Right atrium auricular region (tissue), 2 donors: ENCODE results near the gene PPP1R14B. TPM values are rescaled to one million over a fixed set of nuclear protein-coding genes. Genes with fewer than 3 reads are reported as not detected.

Experiments used
- DNase-seq: peaks from one replicate; pipeline ENCODE4 v3.0.0-alpha.2; 2019; ENCODE audit warnings: low spot score
- H3K27ac ChIP-seq, 2 donors: fragments of 200-600 bp; sonication (generic); 1 replicate in 1 of 2; 2 replicates in 1 of 2; pipeline ENCODE4 v1.5.1; 2016 to 2019
- H3K27me3 ChIP-seq, 2 donors: fragments of 200-600 bp; sonication (generic); one replicate each; pipeline versions ENCODE4 v1.5.1 to v1.6.0; 2017 to 2019
- H3K36me3 ChIP-seq: fragments of 200-600 bp; sonication (generic); one replicate; pipeline ENCODE4 v1.5.1; 2016
- H3K4me1 ChIP-seq, 2 donors: fragments of 200-600 bp; sonication (generic); one replicate each; pipeline versions ENCODE4 v1.5.1 to v1.6.0; 2017 to 2019
- H3K4me3 ChIP-seq, 2 donors: fragments of 200-600 bp; sonication (generic); 1 replicate in 1 of 2; 2 replicates in 1 of 2; pipeline ENCODE4 v1.5.1; 2017 to 2019; ENCODE audit warnings: mild to moderate bottlenecking in 1 of 2, moderate library complexity in 1 of 2
- H3K9me3 ChIP-seq, 2 donors: fragments of 200-600 bp; sonication (generic); one replicate each; pipeline ENCODE4 v1.5.1; 2019
- CTCF ChIP-seq, 2 donors: fragments of 200-600 bp; sonication (generic); IDR thresholded peaks; one replicate each; pipeline ENCODE4 v1.5.1; 2019; ENCODE audit warnings: antibody characterized with exemption in 2 of 2
- total RNA-seq, 2 donors: library from RNA; depleted of rRNA; stranded (reverse); fragments of >200 nt; gene quantifications; one replicate each; pipeline ENCODE4 v1.1.0, GENCODE V29; 2016

Gene PPP1R14B
- total RNA-seq, 2 donors from 2014 or later, result 76.4 to 99.2 TPM

- H3K4me1 ChIP-seq, result peaks cover 0 to 26% of the 10 kb centered on the region in 2 donors
- DNase-seq, result no peak
- peaks cover 26% of the 10 kb centered on the region for H3K36me3 ChIP-seq
These were observed 30.1 kb upstream of the PPP1R14B start for GRCh38 chr11:64276653-64277431.

GRCh38 chr11:64275841-64276240, 29.1 kb upstream of the PPP1R14B start:
- Histone ChIP-seq H3K36me3 (peaks cover 23% of the 10 kb centered on the region), H3K27me3 (no peaks in the 10 kb centered on the region), H3K4me1 (peaks cover 0 to 22% of the 10 kb centered on the region in 2 donors), H3K9me3 (no peaks in the 10 kb centered on the region), H3K27ac (no peak overlapping the region), H3K4me3 (no peak overlapping the region)
- DNase-seq, result no peak
- TF ChIP-seq CTCF (IDR thresholded peaks at IDR 0.05), result no peak

More at GRCh38 chr11:64276653-64277431, 30.1 kb upstream of the PPP1R14B start:
- Histone ChIP-seq H3K27me3 (no peaks in the 10 kb centered on the region), H3K27ac (no peak overlapping the region), H3K9me3 (no peaks in the 10 kb centered on the region), H3K4me3 (no peak overlapping the region)
- no peak for TF ChIP-seq CTCF (IDR thresholded peaks at IDR 0.05)

- no peak for DNase-seq
- no peak overlapping the region for H3K4me3 ChIP-seq
- TF ChIP-seq CTCF (IDR thresholded peaks at IDR 0.05), result no peak
- no peak overlapping the region for H3K27ac ChIP-seq
- H3K27me3 ChIP-seq, result no peaks in the 10 kb centered on the region
- peaks cover 0 to 18% of the 10 kb centered on the region in 2 donors for H3K4me1 ChIP-seq
- H3K36me3 ChIP-seq, result peaks cover 23% of the 10 kb centered on the region
- no peaks in the 10 kb centered on the region for H3K9me3 ChIP-seq
These were observed 28.5 kb upstream of the PPP1R14B start for GRCh38 chr11:64275031-64275800.

GRCh38 chr11:64269540-64270220, 22.9 kb upstream of the PPP1R14B start:
- no peaks in the 10 kb centered on the region for H3K9me3 ChIP-seq
- peak; percentile 99 for DNase-seq
- peak in 1 of 2 donors; percentile 55 for TF ChIP-seq CTCF (IDR thresholded peaks at IDR 0.05)
- H3K4me3 ChIP-seq, result peak overlapping the region; percentile 62 to 72
- no peaks in the 10 kb centered on the region for H3K27me3 ChIP-seq
- H3K36me3 ChIP-seq, result peaks cover 9% of the 10 kb centered on the region
- peak overlapping the region; percentile 93 to 98 for H3K27ac ChIP-seq
- peaks cover 0 to 45% of the 10 kb centered on the region in 2 donors for H3K4me1 ChIP-seq

GRCh38 chr11:64268893-64269539, 22.3 kb upstream of the PPP1R14B start:
- no peaks in the 10 kb centered on the region for H3K9me3 ChIP-seq
- H3K27me3 ChIP-seq, result no peaks in the 10 kb centered on the region
- peak; percentile 80 for DNase-seq
- peak overlapping the region; percentile 59 to 72 for H3K4me3 ChIP-seq
- H3K27ac ChIP-seq, result peak overlapping the region; percentile 93 to 98
- H3K4me1 ChIP-seq, result peaks cover 0 to 45% of the 10 kb centered on the region in 2 donors
- no peak for TF ChIP-seq CTCF (IDR thresholded peaks at IDR 0.05)
- peaks cover 11% of the 10 kb centered on the region for H3K36me3 ChIP-seq
